Measurements from ENCODE around the gene VTI1B. TPM values are rescaled to one million over a fixed set of nuclear protein-coding genes. Genes with fewer than 3 reads are reported as not detected.

VTI1B gene
- total and polyA plus RNA-seq, 4 donors: 64.5 to 179 (median 124) TPM

DNA sequence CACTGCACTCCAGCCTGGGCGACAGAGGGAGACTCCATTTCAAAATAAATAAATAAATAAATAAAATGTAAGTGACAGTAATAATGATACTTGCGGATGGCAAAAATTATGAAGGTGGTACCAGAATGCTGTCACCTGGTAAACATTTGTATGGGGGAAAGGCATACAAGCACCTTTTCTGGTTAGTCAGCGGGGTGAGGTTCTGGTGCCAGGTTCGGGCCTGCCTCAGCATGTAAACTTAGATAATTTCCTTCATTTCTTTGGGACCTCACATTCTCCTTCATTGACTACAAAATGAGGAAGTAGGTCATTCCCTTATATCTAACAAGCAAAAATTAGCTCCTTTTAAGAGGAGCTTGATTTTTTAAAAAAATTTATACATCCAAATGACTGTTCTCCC, 10.8 kb downstream of the VTI1B start:
- DNase-seq (ENCODE audit: low read depth in 4 of 6, low spot score in 6 of 6): no peak
- WGBS (ENCODE audit: insufficient coverage): 100% methylated on average over 1 of the region's 4 CpGs
- H3K4me3 ChIP-seq (ENCODE audit: low read depth, low read length): no peak overlapping the region
- no peaks in the 10 kb centered on the region for H3K9me3 ChIP-seq (ENCODE audit: control insufficient read depth, insufficient read depth, low read length)
- H3K27me3 ChIP-seq (ENCODE audit: control insufficient read depth, insufficient read depth, low read length): no peaks in the 10 kb centered on the region
- peaks cover 6% of the 10 kb centered on the region for H3K36me3 ChIP-seq (ENCODE audit: control insufficient read depth, insufficient read depth, low read length)
- no peaks in the 10 kb centered on the region for H3K4me1 ChIP-seq (ENCODE audit: control insufficient read depth, insufficient read depth, low read length)
- no peak overlapping the region for H3K27ac ChIP-seq (ENCODE audit: low read depth, low read length)

DNA sequence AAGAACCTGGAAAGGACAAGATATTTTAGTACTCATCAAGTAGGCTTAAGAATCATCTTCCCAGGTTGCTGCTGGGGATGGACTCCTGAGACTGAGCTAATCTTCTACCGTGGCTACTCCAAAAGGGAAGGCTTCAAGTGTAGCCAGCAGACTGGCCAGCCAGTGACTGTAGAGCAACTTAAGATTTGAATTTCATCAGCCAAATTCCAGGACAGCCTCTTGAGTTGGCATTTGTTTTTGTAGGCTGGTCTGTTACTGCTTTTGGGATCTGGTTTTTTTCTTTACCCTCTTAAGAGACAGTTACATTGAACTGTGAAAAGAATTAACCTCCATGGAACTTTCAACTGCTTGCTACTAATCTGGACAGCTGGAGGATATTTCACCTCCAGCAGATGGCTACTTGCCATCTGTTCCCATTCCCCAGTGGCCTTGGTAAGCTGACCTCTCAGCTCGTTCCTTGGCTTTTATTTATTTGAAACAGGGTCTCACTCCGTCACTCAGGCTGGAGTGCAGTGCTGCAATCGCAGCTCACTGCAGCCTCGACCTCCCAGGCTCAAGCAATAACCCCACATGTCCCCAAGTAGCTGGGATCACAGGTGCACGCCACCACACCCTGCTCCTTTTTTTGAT, 20.7 kb downstream of the VTI1B start:
- no peaks in the 10 kb centered on the region for H3K9me3 ChIP-seq (ENCODE audit: control insufficient read depth, insufficient read depth, low read length)
- no peaks in the 10 kb centered on the region for H3K4me1 ChIP-seq (ENCODE audit: control insufficient read depth, insufficient read depth, low read length)
- no peak for DNase-seq (ENCODE audit: low read depth in 4 of 6, low spot score in 6 of 6)
- no peak overlapping the region for H3K27ac ChIP-seq (ENCODE audit: low read depth, low read length)
- peaks cover 48% of the 10 kb centered on the region for H3K36me3 ChIP-seq (ENCODE audit: control insufficient read depth, insufficient read depth, low read length)
- H3K4me3 ChIP-seq (ENCODE audit: low read depth, low read length): no peak overlapping the region
- H3K27me3 ChIP-seq (ENCODE audit: control insufficient read depth, insufficient read depth, low read length): no peaks in the 10 kb centered on the region
- 82% methylated on average over 4 of the region's 6 CpGs for WGBS (ENCODE audit: insufficient coverage)

DNA sequence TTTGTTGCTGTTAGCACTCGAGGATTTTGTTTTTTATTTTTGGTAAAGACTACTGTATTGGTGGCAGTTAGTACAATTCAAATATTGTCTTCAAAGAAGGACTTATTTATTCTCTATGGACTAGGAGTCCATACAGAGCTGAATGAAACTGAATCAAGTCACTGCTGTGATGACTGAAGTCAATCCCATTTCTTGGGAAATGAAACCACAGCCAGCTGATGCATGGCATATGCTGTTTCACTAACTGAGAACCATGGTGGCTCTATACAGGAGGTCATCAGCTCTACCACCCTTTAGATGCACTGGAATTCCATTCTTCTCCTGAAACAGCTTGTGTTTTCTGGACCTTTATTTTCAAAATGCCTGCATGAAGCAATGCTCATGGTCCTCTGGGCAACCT, 22.2 kb downstream of the VTI1B start:
- no CpG with 5 or more reads among the region's 1 CpG for WGBS (ENCODE audit: insufficient coverage)
- no peak for DNase-seq (ENCODE audit: low read depth in 4 of 6, low spot score in 6 of 6)
- H3K27me3 ChIP-seq (ENCODE audit: control insufficient read depth, insufficient read depth, low read length): no peaks in the 10 kb centered on the region
- H3K27ac ChIP-seq (ENCODE audit: low read depth, low read length): no peak overlapping the region
- no peaks in the 10 kb centered on the region for H3K4me1 ChIP-seq (ENCODE audit: control insufficient read depth, insufficient read depth, low read length)
- H3K4me3 ChIP-seq (ENCODE audit: low read depth, low read length): no peak overlapping the region
- H3K9me3 ChIP-seq (ENCODE audit: control insufficient read depth, insufficient read depth, low read length): no peaks in the 10 kb centered on the region
- H3K36me3 ChIP-seq (ENCODE audit: control insufficient read depth, insufficient read depth, low read length): peaks cover 40% of the 10 kb centered on the region

DNA sequence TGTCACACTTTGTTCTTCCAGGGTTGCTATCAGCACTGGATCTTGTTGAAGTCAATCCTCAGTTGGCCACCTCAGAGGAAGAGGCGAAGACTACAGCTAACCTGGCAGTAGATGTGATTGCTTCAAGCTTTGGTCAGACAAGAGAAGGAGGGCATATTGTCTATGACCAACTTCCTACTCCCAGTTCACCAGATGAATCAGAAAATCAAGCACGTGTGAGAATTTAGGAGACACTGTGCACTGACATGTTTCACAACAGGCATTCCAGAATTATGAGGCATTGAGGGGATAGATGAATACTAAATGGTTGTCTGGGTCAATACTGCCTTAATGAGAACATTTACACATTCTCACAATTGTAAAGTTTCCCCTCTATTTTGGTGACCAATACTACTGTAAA, 23.7 kb downstream of the VTI1B start:
- DNase-seq (ENCODE audit: low read depth in 4 of 6, low spot score in 6 of 6): no peak
- no peak overlapping the region for H3K27ac ChIP-seq (ENCODE audit: low read depth, low read length)
- H3K27me3 ChIP-seq (ENCODE audit: control insufficient read depth, insufficient read depth, low read length): no peaks in the 10 kb centered on the region
- H3K4me3 ChIP-seq (ENCODE audit: low read depth, low read length): no peak overlapping the region
- H3K4me1 ChIP-seq (ENCODE audit: control insufficient read depth, insufficient read depth, low read length): no peaks in the 10 kb centered on the region
- peaks cover 31% of the 10 kb centered on the region for H3K36me3 ChIP-seq (ENCODE audit: control insufficient read depth, insufficient read depth, low read length)
- no peaks in the 10 kb centered on the region for H3K9me3 ChIP-seq (ENCODE audit: control insufficient read depth, insufficient read depth, low read length)
- WGBS (ENCODE audit: insufficient coverage): no CpG with 5 or more reads among the region's 2 CpGs

DNA sequence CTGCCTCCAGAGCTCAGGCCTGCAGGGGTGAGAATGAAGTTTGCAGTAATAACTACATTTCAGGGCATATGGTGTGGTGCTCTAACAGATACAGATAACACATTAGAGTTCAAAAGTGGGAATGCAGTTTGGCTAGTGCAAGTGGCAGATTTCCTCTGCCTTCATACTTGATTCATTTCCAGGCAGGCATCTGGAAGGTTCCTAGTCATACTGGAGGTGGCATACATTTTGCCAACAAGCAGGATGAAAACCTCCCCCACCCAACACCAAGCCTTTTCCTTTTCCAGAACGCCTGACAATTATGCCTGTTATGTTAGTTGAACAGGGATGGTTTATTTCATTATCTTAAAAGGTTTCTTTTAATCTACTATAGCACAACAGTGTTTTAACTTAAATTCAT, 24.3 kb downstream of the VTI1B start:
- peak in 1 of 6 donors; percentile 54 for DNase-seq (ENCODE audit: low read depth in 4 of 6, low spot score in 6 of 6)
- WGBS (ENCODE audit: insufficient coverage): no CpG with 5 or more reads among the region's 1 CpG

DNA sequence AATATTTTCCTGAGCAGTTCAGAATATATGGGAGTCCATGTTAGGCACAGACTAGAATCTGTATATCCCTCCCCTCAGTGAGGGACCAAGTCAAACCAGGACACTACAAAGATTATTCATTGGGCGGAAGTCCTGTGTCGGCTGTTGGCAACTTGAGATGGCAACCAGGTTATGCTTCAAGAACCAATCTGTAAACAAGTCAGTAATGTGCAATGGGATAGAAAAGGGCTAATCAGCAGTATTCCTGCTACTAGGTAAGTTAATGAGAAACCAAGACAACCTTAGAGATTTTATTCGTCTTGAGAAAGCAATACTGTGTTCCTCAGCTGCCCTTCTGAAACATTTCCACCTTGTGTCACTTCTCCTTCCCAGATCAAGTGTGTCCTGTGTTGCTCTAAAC, 28.3 kb downstream of the VTI1B start:
- Histone ChIP-seq H3K27me3 (ENCODE audit: control insufficient read depth, insufficient read depth, low read length) (no peaks in the 10 kb centered on the region), H3K4me3 (ENCODE audit: low read depth, low read length) (no peak overlapping the region), H3K36me3 (ENCODE audit: control insufficient read depth, insufficient read depth, low read length) (peaks cover 6% of the 10 kb centered on the region), H3K9me3 (ENCODE audit: control insufficient read depth, insufficient read depth, low read length) (no peaks in the 10 kb centered on the region), H3K4me1 (ENCODE audit: control insufficient read depth, insufficient read depth, low read length) (no peaks in the 10 kb centered on the region), H3K27ac (ENCODE audit: low read depth, low read length) (no peak overlapping the region)
- 95% methylated on average over 3 of the region's 3 CpGs for WGBS (ENCODE audit: insufficient coverage)
- no peak for DNase-seq (ENCODE audit: low read depth in 4 of 6, low spot score in 6 of 6)

More for the DNA sequence above, 24.3 kb downstream of the VTI1B start:
- H3K36me3 ChIP-seq (ENCODE audit: control insufficient read depth, insufficient read depth, low read length): peaks cover 28% of the 10 kb centered on the region
- H3K27ac ChIP-seq (ENCODE audit: low read depth, low read length): no peak overlapping the region
- no peaks in the 10 kb centered on the region for H3K4me1 ChIP-seq (ENCODE audit: control insufficient read depth, insufficient read depth, low read length)
- no peaks in the 10 kb centered on the region for H3K27me3 ChIP-seq (ENCODE audit: control insufficient read depth, insufficient read depth, low read length)
- no peaks in the 10 kb centered on the region for H3K9me3 ChIP-seq (ENCODE audit: control insufficient read depth, insufficient read depth, low read length)
- H3K4me3 ChIP-seq (ENCODE audit: low read depth, low read length): no peak overlapping the region

DNA sequence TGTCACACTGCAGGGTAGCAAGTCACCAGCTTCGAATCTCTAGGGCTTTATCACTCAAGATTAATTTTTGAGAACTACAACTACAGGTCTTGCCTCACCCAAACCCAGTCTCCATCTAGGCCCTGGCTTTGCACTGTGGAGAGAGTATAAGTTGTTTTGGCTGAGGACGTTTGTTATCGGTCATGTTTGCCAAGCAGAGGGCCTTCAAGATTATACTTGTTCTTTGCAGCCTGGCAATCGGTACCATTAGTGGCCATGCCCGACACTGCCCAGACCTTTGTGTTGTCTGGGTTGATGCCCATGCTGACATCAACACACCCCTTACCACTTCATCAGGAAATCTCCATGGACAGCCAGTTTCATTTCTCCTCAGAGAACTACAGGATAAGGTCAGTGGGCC, 29.0 kb downstream of the VTI1B start:
- H3K27me3 ChIP-seq (ENCODE audit: control insufficient read depth, insufficient read depth, low read length): no peaks in the 10 kb centered on the region
- no peak overlapping the region for H3K27ac ChIP-seq (ENCODE audit: low read depth, low read length)
- WGBS (ENCODE audit: insufficient coverage): 89% methylated on average over 2 of the region's 5 CpGs
- H3K4me3 ChIP-seq (ENCODE audit: low read depth, low read length): no peak overlapping the region
- H3K36me3 ChIP-seq (ENCODE audit: control insufficient read depth, insufficient read depth, low read length): peaks cover 2% of the 10 kb centered on the region
- H3K4me1 ChIP-seq (ENCODE audit: control insufficient read depth, insufficient read depth, low read length): no peaks in the 10 kb centered on the region
- DNase-seq (ENCODE audit: low read depth in 4 of 6, low spot score in 6 of 6): no peak
- no peaks in the 10 kb centered on the region for H3K9me3 ChIP-seq (ENCODE audit: control insufficient read depth, insufficient read depth, low read length)

DNA sequence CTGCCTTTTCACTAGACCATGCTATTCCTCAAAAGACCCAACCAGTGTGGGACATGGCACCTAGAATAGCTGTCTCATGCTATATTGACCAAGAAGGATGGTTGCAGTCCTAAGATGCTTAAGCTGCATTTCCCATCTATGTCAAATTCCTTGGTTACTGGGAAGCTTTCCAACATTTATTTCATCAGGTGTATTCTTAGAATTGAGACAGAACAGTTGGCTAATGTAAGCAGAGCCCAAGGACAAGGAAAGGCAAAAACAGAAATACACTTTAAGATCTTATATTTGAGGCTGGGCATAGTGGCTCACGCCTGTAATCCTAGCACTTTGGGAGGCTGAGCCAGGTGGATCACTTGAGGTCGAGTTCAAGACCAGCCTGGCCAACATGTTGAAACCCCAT, 30.0 kb downstream of the VTI1B start:
- peak in 1 of 6 donors; percentile 19 for DNase-seq (ENCODE audit: low read depth in 4 of 6, low spot score in 6 of 6)
- Histone ChIP-seq H3K9me3 (ENCODE audit: control insufficient read depth, insufficient read depth, low read length) (no peaks in the 10 kb centered on the region), H3K27me3 (ENCODE audit: control insufficient read depth, insufficient read depth, low read length) (no peaks in the 10 kb centered on the region), H3K4me1 (ENCODE audit: control insufficient read depth, insufficient read depth, low read length) (no peaks in the 10 kb centered on the region), H3K4me3 (ENCODE audit: low read depth, low read length) (no peak overlapping the region), H3K36me3 (ENCODE audit: control insufficient read depth, insufficient read depth, low read length) (peaks cover 2% of the 10 kb centered on the region), H3K27ac (ENCODE audit: low read depth, low read length) (no peak overlapping the region)
- no CpG with 5 or more reads among the region's 2 CpGs for WGBS (ENCODE audit: insufficient coverage)

DNA sequence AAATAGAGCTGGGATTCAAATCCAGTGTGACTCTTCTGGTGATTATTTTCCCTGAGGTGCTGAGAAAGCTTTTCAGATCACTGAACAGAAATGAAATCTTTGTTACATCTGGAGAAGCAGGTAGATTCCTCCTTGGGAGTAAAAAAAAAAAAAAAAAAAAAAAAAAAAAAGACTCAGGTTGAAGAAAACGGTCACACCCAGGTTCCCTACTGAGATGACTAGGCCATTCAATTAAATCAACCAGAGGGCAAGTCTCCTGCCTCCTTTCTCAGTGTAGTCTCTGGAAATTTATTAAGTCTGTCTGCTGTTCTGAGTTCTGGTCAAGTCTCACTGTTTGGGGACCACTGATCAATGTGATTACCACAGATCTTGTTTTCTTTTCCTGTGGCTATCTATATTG, 30.7 kb downstream of the VTI1B start:
- WGBS (ENCODE audit: insufficient coverage): no CpG with 5 or more reads among the region's 1 CpG
- no peaks in the 10 kb centered on the region for H3K9me3 ChIP-seq (ENCODE audit: control insufficient read depth, insufficient read depth, low read length)

DNA sequence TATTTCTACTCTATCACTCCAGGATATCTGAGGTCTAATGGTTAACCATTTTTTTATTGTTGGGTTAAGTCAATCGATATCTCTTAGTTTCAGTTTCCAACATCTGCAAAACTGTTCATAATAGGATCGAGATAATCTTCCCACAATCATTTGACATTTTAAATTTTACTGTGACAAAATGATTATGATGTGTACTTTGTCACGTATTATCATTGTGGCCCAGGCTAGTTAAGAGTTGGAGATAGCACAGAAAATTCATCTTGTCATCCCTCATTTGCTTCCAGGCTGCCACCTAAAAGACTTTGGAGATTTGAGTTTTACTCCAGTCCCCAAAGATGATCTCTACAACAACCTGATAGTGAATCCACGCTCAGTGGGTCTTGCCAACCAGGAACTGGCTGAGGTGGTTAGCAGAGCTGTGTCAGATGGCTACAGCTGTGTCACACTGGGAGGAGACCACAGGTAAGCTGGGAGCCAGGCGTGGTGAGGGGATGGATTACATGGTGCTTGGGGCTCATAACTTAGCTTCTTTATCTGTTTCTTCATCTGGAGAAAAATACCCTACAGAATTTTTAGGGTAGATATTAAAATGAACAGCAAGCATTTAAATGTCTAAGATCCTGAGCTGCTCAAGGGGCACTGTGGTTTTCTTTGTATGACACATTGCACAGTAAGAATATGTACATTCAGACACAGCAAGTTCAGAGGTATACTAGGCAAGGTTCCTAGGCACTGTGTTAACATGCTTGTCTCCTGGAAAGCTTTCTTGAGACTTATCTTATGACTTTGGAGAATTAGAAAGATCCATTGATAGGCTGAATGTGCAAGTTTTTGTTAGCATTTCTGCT, 32.3 kb downstream of the VTI1B start:
- no peak for DNase-seq (ENCODE audit: low read depth in 4 of 6, low spot score in 6 of 6)
- no peaks in the 10 kb centered on the region for H3K27me3 ChIP-seq (ENCODE audit: control insufficient read depth, insufficient read depth, low read length)
- WGBS (ENCODE audit: insufficient coverage): 86% methylated on average over 1 of the region's 5 CpGs

More for the DNA sequence above, 30.7 kb downstream of the VTI1B start:
- Histone ChIP-seq H3K27ac (ENCODE audit: low read depth, low read length) (no peak overlapping the region), H3K36me3 (ENCODE audit: control insufficient read depth, insufficient read depth, low read length) (peaks cover 2% of the 10 kb centered on the region), H3K4me3 (ENCODE audit: low read depth, low read length) (no peak overlapping the region), H3K27me3 (ENCODE audit: control insufficient read depth, insufficient read depth, low read length) (no peaks in the 10 kb centered on the region), H3K4me1 (ENCODE audit: control insufficient read depth, insufficient read depth, low read length) (no peaks in the 10 kb centered on the region)
- DNase-seq (ENCODE audit: low read depth in 4 of 6, low spot score in 6 of 6): no peak

More for the DNA sequence above, 32.3 kb downstream of the VTI1B start:
- H3K4me1 ChIP-seq (ENCODE audit: control insufficient read depth, insufficient read depth, low read length): no peaks in the 10 kb centered on the region
- H3K27ac ChIP-seq (ENCODE audit: low read depth, low read length): no peak overlapping the region
- H3K9me3 ChIP-seq (ENCODE audit: control insufficient read depth, insufficient read depth, low read length): no peaks in the 10 kb centered on the region
- H3K4me3 ChIP-seq (ENCODE audit: low read depth, low read length): no peak overlapping the region
- peaks cover 2% of the 10 kb centered on the region for H3K36me3 ChIP-seq (ENCODE audit: control insufficient read depth, insufficient read depth, low read length)
